G401.6 (cell line): Measurements from ENCODE around the gene ZMYND12.

Source experiments
- FAIRE-seq: peaks from 2 replicates; lab custom pipeline; 2012; peaks lifted over from hg19 to GRCh38; lab: Jason Lieb, UNC

The ZMYND12 gene

GRCh38 chr1:42439940-42440339 lies 15.9 kb downstream of the ZMYND12 start:
- FAIRE-seq = no peak

- FAIRE-seq = no peak
These were observed 21.5 kb downstream of the ZMYND12 start for GRCh38 chr1:42434340-42434739.

GRCh38 chr1:42433369-42433768 lies 22.5 kb downstream of the ZMYND12 start:
- no peak for FAIRE-seq

- no peak for FAIRE-seq
These were observed 23.1 kb downstream of the ZMYND12 start for GRCh38 chr1:42432714-42433113.

- no peak for FAIRE-seq
These were observed 24.3 kb downstream of the ZMYND12 start for GRCh38 chr1:42431514-42431913.

- no peak for FAIRE-seq
These were observed 25.3 kb downstream of the ZMYND12 start for GRCh38 chr1:42430286-42431135.

GRCh38 chr1:42429603-42430002 lies 26.2 kb downstream of the ZMYND12 start:
- FAIRE-seq = no peak

- FAIRE-seq = no peak
These were observed 28.6 kb downstream of the ZMYND12 start for GRCh38 chr1:42427240-42427639.

GRCh38 chr1:42424201-42424600 lies 31.6 kb downstream of the ZMYND12 start:
- FAIRE-seq = no peak

- no peak for FAIRE-seq
These were observed 32.1 kb downstream of the ZMYND12 start for GRCh38 chr1:42423681-42424080.

- no peak for FAIRE-seq
These were observed 33.1 kb downstream of the ZMYND12 start for GRCh38 chr1:42422737-42423136.

GRCh38 chr1:42420911-42421585 lies 34.8 kb downstream of the ZMYND12 start:
- no peak for FAIRE-seq

- no peak for FAIRE-seq
These were observed 35.7 kb downstream of the ZMYND12 start for GRCh38 chr1:42420121-42420520.

GRCh38 chr1:42419126-42419821 lies 36.5 kb downstream of the ZMYND12 start:
- FAIRE-seq = no peak

GRCh38 chr1:42418516-42418915 lies 37.3 kb downstream of the ZMYND12 start:
- no peak for FAIRE-seq

GRCh38 chr1:42417166-42417565 lies 38.7 kb downstream of the ZMYND12 start:
- FAIRE-seq = no peak

- no peak for FAIRE-seq
These were observed 41.0 kb downstream of the ZMYND12 start for GRCh38 chr1:42414551-42415496.

GRCh38 chr1:42403880-42404400 lies 51.9 kb downstream of the ZMYND12 start:
- no peak for FAIRE-seq

GRCh38 chr1:42399315-42400100 lies 56.3 kb downstream of the ZMYND12 start:
- no peak for FAIRE-seq

- FAIRE-seq = no peak
These were observed 62.6 kb downstream of the ZMYND12 start for GRCh38 chr1:42392967-42393848.
